ENCODE data around the gene CDH4. TPM values are rescaled to one million over a fixed set of nuclear protein-coding genes. Genes with fewer than 3 reads are reported as not detected.

Gene CDH4
- total and polyA plus RNA-seq, 11 donors: 0.04 to 0.54 (median 0.08) TPM; not detected in 1

DNA sequence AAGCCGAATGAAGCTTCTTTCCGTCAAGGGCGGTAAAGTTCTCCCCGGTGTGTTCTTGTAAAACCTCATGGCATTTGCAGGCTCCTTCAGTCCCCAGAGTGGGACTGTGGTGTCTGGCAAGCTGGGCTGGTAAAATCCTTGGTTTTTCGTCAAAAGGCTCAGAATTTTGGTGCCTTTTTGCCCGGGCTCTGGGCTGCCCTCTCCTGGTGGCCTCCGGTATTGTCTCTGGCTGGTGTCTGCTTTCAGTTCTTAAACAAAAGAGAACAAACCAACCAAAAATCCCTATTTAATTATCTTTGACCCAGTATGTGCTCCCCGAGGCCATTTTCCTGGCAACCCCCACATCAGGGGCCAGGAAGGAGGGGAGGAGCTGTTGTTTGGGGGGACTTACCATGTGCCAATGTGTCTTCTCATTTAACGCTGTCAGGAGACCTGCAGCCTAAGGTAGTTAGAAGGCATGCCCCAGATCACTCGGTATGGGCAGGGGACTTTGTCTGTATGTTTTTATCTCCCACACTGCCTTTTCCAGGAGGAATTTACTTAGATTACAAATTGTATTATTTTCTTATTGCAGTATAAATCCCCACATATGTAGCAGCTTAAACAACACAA is 11.1 kb downstream of the CDH4 start:
- WGBS, 4 donors: 35 to 41% (median 39%) methylated on average over 10 of the region's 10 CpGs
- no peaks in the 10 kb centered on the region for H3K4me1 ChIP-seq
- DNase-seq (no peak), ATAC-seq (no peak)
- TF ChIP-seq POLR2A (IDR thresholded peaks at IDR 0.05): no peak
- TF ChIP-seq, protein P1, sequence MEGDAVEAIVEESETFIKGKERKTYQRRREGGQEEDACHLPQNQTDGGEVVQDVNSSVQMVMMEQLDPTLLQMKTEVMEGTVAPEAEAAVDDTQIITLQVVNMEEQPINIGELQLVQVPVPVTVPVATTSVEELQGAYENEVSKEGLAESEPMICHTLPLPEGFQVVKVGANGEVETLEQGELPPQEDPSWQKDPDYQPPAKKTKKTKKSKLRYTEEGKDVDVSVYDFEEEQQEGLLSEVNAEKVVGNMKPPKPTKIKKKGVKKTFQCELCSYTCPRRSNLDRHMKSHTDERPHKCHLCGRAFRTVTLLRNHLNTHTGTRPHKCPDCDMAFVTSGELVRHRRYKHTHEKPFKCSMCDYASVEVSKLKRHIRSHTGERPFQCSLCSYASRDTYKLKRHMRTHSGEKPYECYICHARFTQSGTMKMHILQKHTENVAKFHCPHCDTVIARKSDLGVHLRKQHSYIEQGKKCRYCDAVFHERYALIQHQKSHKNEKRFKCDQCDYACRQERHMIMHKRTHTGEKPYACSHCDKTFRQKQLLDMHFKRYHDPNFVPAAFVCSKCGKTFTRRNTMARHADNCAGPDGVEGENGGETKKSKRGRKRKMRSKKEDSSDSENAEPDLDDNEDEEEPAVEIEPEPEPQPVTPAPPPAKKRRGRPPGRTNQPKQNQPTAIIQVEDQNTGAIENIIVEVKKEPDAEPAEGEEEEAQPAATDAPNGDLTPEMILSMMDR (IDR thresholded peaks at IDR 0.05): peak; percentile 43 to 75 (median 66)
- no peaks in the 10 kb centered on the region for H3K36me3 ChIP-seq
- H3K27me3 ChIP-seq: peaks cover 0 to 61% (median 0%) of the 10 kb centered on the region in 9 donors
- intact Hi-C loops (cut with DNase I): loop anchor here in 2 of 10 donors (5.0 to 10.0 kb wide), 2 partner anchors 614 to 1048 kb away; no protein-coding TSS in a partner anchor
- H3K27ac ChIP-seq: no peak overlapping the region
- H3K4me3 ChIP-seq: no peak overlapping the region
- H3K9me3 ChIP-seq: peaks cover 0 to 3% (median 0%) of the 10 kb centered on the region in 12 donors

DNA sequence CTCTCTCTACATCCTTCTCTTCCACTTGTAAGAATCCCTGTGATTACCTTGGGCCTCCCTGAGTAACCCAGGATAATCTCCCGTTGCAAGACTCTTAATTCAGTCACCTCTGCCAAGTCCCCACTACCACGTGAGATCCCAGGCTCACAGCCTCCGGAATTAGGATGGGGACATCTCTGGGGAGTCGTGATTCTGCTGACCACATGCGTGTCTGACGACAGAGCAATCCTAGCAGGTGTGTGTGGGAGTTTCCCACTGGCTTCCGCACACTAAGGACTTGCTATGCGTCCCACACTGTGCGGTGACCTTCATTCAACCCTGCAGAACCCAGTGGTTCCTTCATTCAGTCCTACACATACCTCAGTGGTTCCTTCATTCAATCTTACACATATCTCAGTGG is 11.9 kb downstream of the CDH4 start:
- ATAC-seq (no peak), DNase-seq (no peak)
- TF ChIP-seq, protein P1 (IDR thresholded peaks at IDR 0.05): no peak
- no peak for TF ChIP-seq POLR2A (IDR thresholded peaks at IDR 0.05)
- Histone ChIP-seq H3K4me3 (no peak overlapping the region), H3K36me3 (no peaks in the 10 kb centered on the region), H3K27me3 (peaks cover 0 to 61% (median 0%) of the 10 kb centered on the region in 9 donors), H3K4me1 (no peaks in the 10 kb centered on the region), H3K9me3 (peaks cover 0 to 3% (median 0%) of the 10 kb centered on the region in 12 donors), H3K27ac (no peak overlapping the region)
- intact Hi-C loops (cut with DNase I): loop anchor here in 2 of 10 donors (5.0 to 10.0 kb wide), 2 partner anchors 613 to 1049 kb away; no protein-coding TSS in a partner anchor
- WGBS, 4 donors: 81 to 83% (median 81%) methylated on average over 9 of the region's 9 CpGs

DNA sequence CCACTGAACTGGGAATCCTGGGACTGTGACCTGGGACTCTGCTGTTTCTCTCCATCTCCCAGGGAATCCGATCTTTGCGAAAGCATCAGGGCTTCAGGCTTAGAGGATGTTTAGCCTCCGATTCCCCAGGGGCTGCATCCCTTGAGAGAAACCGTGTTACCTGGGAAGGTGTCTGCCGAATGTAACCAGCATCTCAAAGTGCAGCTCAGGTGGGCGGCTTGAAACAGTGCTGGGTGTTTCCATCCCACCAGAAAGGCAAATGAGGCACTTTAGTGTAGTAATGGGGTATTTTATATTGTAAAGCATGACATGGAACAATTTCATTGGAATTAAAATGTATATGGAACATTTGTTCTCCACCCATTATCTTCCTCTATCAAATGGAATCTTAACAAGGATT is 15.2 kb downstream of the CDH4 start:
- H3K27me3 ChIP-seq: peaks cover 0 to 42% (median 0%) of the 10 kb centered on the region in 9 donors
- intact Hi-C loops (cut with DNase I): loop anchor here in 1 of 10 donors (10.0 kb wide), 1 partner anchor 1052 kb away; no protein-coding TSS in a partner anchor

DNA sequence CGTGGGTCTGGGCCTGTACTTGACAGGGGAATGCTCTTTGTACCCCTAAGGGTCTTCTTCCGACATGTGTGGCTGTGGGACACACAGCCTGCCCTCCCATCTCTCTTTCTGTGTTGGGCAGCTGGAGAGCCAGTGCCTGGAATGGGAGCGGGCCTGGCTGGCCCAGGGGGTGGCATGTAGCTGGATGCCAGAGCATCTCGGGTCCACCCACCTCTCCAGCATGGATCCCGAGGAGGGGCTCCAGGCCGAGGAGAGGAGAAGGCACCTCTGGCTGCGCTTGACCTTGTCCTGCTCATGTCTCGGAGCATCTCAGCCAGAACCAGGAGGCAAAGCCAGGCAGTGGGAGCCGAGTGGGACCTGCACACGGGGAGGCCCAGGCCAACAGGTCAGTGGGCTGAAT is 16.0 kb downstream of the CDH4 start:
- DNase-seq: no peak
- WGBS, 4 donors: 74 to 84% (median 82%) methylated on average over 7 to 10 of the region's 10 CpGs
- Histone ChIP-seq H3K4me3 (no peak overlapping the region), H3K27me3 (peaks cover 0 to 36% (median 0%) of the 10 kb centered on the region in 9 donors), H3K27ac (no peak overlapping the region), H3K4me1 (no peaks in the 10 kb centered on the region), H3K9me3 (no peaks in the 10 kb centered on the region), H3K36me3 (no peaks in the 10 kb centered on the region)
- intact Hi-C loops (cut with DNase I): loop anchor here in 1 of 10 donors (10.0 kb wide), 1 partner anchor 1053 kb away; no protein-coding TSS in a partner anchor
- TF ChIP-seq, protein P1 (IDR thresholded peaks at IDR 0.05): no peak
- no peak for TF ChIP-seq POLR2A (IDR thresholded peaks at IDR 0.05)
- no peak for ATAC-seq

More for the DNA sequence above, 15.2 kb downstream of the CDH4 start:
- Histone ChIP-seq H3K4me3 (no peak overlapping the region), H3K36me3 (no peaks in the 10 kb centered on the region), H3K27ac (no peak overlapping the region), H3K9me3 (no peaks in the 10 kb centered on the region), H3K4me1 (no peaks in the 10 kb centered on the region)
- DNase-seq (no peak), ATAC-seq (no peak)
- 85 to 88% (median 87%) methylated on average over 6 of the region's 6 CpGs for WGBS, 4 donors
- TF ChIP-seq, protein P1 (IDR thresholded peaks at IDR 0.05): no peak
- no peak for TF ChIP-seq POLR2A (IDR thresholded peaks at IDR 0.05)
